Gastroesophageal sphincter (tissue), 3 donors: ENCODE data around the gene KIF26A.

Experiments used
- POLR2A ChIP-seq, 2 donors: fragments of 450-650 bp; IDR thresholded peaks; one replicate each; pipeline ENCODE4 v1.6.1; 2017; ENCODE audit warnings: antibody characterized with exemption in 2 of 2, mild to moderate bottlenecking in 2 of 2, moderate library complexity in 1 of 2
- TF ChIP-seq, protein P1 (sequence below), 4 experiments: fragments of 200-600 bp in 2 of 4; fragments of 450-650 bp in 2 of 4; sonication (generic) in 1 of 4; IDR thresholded peaks; one replicate each; pipeline ENCODE4 v1.5.1; 2017 to 2019; ENCODE audit warnings: antibody characterized with exemption in 4 of 4, mild to moderate bottlenecking in 2 of 4, moderate library complexity in 2 of 4

DNA sequence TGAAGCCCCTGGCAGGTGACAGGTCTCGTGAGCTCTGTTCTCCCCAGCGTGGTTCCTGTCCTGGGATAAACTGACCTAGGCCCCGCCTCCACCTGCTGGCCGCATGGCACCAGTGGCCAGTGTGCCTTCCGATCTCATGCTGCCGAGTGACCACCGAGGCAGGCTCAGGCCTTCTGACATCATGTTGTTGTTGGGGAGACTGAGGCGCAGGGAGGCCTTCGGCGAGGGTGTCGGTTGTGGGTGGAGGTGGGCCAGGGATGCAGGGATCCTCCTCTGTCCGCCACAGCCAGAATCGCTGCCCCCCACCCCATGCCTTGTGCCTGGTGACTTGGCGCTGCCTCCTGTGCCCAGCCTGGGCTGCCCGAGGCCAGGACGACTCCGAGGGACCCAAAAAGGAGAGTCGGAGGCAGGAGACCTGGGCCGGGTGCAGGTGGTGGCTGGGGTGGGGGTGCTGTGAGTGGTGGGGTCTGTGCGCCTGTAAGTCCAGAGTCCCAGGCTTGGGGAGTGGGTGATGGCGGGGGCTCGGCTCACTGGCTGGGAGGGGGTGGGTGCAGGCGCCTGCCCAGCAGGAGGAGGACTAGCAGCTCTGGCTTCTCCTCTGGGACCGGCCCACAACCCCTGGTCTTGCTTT lies 28.5 kb upstream of the KIF26A start:
- TF ChIP-seq, protein P1, sequence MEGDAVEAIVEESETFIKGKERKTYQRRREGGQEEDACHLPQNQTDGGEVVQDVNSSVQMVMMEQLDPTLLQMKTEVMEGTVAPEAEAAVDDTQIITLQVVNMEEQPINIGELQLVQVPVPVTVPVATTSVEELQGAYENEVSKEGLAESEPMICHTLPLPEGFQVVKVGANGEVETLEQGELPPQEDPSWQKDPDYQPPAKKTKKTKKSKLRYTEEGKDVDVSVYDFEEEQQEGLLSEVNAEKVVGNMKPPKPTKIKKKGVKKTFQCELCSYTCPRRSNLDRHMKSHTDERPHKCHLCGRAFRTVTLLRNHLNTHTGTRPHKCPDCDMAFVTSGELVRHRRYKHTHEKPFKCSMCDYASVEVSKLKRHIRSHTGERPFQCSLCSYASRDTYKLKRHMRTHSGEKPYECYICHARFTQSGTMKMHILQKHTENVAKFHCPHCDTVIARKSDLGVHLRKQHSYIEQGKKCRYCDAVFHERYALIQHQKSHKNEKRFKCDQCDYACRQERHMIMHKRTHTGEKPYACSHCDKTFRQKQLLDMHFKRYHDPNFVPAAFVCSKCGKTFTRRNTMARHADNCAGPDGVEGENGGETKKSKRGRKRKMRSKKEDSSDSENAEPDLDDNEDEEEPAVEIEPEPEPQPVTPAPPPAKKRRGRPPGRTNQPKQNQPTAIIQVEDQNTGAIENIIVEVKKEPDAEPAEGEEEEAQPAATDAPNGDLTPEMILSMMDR (IDR thresholded peaks at IDR 0.05) = no peak
- no peak for TF ChIP-seq POLR2A (IDR thresholded peaks at IDR 0.05)
